Stimulated activated naive CD8-positive, alpha-beta T cell treated with anti-CD3 and anti-CD28 coated beads, Interleukin-15, Interleukin-2, amounts not matched to agents 100 U/mL and 50 U/mL, for 24 hours (primary cell): Measurements from ENCODE around the gene HSPA5.
"Not testable (repeated sequence)": the region's sequence is repeated elsewhere in the genome, so short reads cannot be mapped to it uniquely, and the experiment has no call there.

Source experiments
- ATAC-seq: fragments of 150-1000 bp; cut with Tn5 transposase; one replicate; pipeline ENCODE4 v1.10.0; 2021
- DNase-seq: peaks from one replicate; pipeline ENCODE4 v3.0.0; 2021

The HSPA5 gene

GRCh38 chr9:125241863-125242739 is 958 bp upstream of the HSPA5 start:
- DNase-seq = peak; percentile 46
- ATAC-seq = peak; percentile 4

- DNase-seq (peak; percentile 46), ATAC-seq (peak; percentile 0)
Observed at GRCh38 chr9:125240649-125240999, 519 bp downstream of the HSPA5 start.

- ATAC-seq = no peak
- DNase-seq = no peak
Observed at GRCh38 chr9:125239631-125240597, 1.2 kb downstream of the HSPA5 start.

- ATAC-seq = no peak
- no peak for DNase-seq
Observed at GRCh38 chr9:125238915-125239446, 2.2 kb downstream of the HSPA5 start.

GRCh38 chr9:125238127-125238914 is 2.8 kb downstream of the HSPA5 start:
- ATAC-seq (no peak), DNase-seq (no peak)

GRCh38 chr9:125236520-125237159 is 4.5 kb downstream of the HSPA5 start:
- DNase-seq, ATAC-seq: not testable (repeated sequence)

- ATAC-seq (no peak), DNase-seq (no peak)
Observed at GRCh38 chr9:125235804-125236519, 5.2 kb downstream of the HSPA5 start.

GRCh38 chr9:125234099-125234498 is 7.0 kb downstream of the HSPA5 start:
- not testable (repeated sequence) for ATAC-seq

GRCh38 chr9:125233678-125234077 is 7.5 kb downstream of the HSPA5 start:
- DNase-seq (no peak), ATAC-seq (peak; percentile 60)

More at GRCh38 chr9:125234099-125234498, 7.0 kb downstream of the HSPA5 start:
- not testable (repeated sequence) for DNase-seq

GRCh38 chr9:125227761-125228160 is 13.4 kb downstream of the HSPA5 start:
- DNase-seq (no peak), ATAC-seq (no peak)

GRCh38 chr9:125224858-125225257 is 16.3 kb downstream of the HSPA5 start:
- ATAC-seq, DNase-seq: not testable (repeated sequence)

- ATAC-seq (no peak), DNase-seq (no peak)
Observed at GRCh38 chr9:125218621-125219020, 22.5 kb downstream of the HSPA5 start.

- ATAC-seq (no peak), DNase-seq (no peak)
Observed at GRCh38 chr9:125214186-125214585, 27.0 kb downstream of the HSPA5 start.

GRCh38 chr9:125204477-125204876 is 36.7 kb downstream of the HSPA5 start:
- ATAC-seq (no peak), DNase-seq (no peak)

GRCh38 chr9:125202846-125203618 is 38.1 kb downstream of the HSPA5 start:
- DNase-seq = no peak
- ATAC-seq = no peak

GRCh38 chr9:125200216-125201047 is 40.7 kb downstream of the HSPA5 start, which contains the start of gene RABEPK:
Gene RABEPK, plus strand, starts transcription at chr9:125200542. Its CDS starts 2,472 bp downstream, at chr9:125203014.
- DNase-seq = peak; percentile 97
- peak; percentile 99 for ATAC-seq

- not testable (repeated sequence) for ATAC-seq, DNase-seq
Observed at GRCh38 chr9:125195591-125195990, 45.6 kb downstream of the HSPA5 start.

GRCh38 chr9:125194466-125194865 is 46.7 kb downstream of the HSPA5 start:
- DNase-seq = not testable (repeated sequence)

More at GRCh38 chr9:125194466-125194865, 46.7 kb downstream of the HSPA5 start:
- ATAC-seq = not testable (repeated sequence)
